ENCODE measurements around the gene PBX1.

PBX1 gene

DNA sequence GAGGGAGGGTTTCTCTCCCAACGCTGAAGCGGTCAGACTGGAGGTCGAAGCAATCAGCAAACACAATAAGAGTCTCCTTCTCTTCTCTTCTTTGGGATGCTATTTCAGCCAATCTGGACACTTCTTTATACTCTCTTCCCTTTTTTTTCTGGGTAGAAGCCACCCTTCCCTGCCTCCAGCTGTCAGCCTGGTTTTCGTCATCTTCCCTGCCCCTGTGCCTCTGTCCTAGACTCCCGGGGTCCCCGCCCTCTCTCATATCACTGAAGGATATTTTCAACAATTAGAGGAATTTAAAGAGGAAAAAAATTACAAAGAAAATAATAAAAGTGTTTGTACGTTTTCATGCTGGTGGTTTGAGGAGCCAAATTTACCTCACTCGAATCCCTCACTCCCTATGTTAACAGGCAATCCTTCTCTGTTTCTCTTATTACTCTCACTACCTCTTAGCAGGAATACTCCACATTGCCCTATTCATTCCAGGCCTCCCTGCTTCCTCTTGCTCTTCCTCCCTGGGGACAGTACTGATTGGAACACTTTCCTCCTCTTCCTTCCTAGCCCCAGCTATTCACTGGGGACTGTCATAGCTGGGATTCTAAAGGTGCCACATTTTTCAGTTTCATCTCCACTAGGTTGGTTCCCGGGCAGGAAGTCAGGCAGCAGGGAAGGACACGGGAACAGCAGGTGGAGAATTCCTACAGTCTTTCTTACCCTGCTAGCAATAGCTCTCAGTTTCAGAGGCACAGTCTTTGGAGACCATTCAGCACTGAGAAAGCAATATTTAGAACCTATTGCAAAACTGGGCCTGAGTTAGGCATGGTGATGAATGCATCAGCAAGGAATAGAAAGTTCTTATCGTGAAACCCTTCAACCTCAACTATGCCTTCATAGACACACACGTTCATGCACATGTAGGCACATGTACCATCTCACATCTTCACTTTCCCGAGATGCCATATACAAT lies 288.0 kb downstream of the PBX1 start:
- Histone ChIP-seq H3K4me3 (ENCODE audit: low read depth, low read length) (no peak overlapping the region), H3K36me3 (ENCODE audit: control insufficient read depth in 2 of 2, insufficient read depth in 1 of 2, low read length in 2 of 2) (peaks cover 0 to 18% of the 10 kb centered on the region in 2 experiments; a peak in 1 of 3 replicates), H3K9me3 (ENCODE audit: control insufficient read depth, insufficient read depth, low read depth, low read length) (no peaks in the 10 kb centered on the region), H3K27ac (ENCODE audit: extremely low read depth, low read depth, low read length) (no peak overlapping the region), H3K4me1 (ENCODE audit: control insufficient read depth, insufficient read depth, low read length) (no peaks in the 10 kb centered on the region)
- TF ChIP-seq ZNF621 (tag by site-specific recombination; IDR thresholded peaks at IDR 0.05), result no peak
- no peak for TF ChIP-seq ZNF354C (tag by site-specific recombination; IDR thresholded peaks at IDR 0.05; ENCODE audit: borderline replicate concordance, low read depth)
- TF ChIP-seq ZNF311 (tag by site-specific recombination; IDR thresholded peaks at IDR 0.05; ENCODE audit: borderline replicate concordance), result no peak
- TF ChIP-seq ZBTB1 (tag by site-specific recombination; IDR thresholded peaks at IDR 0.05), result no peak
- TF ChIP-seq, protein P1, sequence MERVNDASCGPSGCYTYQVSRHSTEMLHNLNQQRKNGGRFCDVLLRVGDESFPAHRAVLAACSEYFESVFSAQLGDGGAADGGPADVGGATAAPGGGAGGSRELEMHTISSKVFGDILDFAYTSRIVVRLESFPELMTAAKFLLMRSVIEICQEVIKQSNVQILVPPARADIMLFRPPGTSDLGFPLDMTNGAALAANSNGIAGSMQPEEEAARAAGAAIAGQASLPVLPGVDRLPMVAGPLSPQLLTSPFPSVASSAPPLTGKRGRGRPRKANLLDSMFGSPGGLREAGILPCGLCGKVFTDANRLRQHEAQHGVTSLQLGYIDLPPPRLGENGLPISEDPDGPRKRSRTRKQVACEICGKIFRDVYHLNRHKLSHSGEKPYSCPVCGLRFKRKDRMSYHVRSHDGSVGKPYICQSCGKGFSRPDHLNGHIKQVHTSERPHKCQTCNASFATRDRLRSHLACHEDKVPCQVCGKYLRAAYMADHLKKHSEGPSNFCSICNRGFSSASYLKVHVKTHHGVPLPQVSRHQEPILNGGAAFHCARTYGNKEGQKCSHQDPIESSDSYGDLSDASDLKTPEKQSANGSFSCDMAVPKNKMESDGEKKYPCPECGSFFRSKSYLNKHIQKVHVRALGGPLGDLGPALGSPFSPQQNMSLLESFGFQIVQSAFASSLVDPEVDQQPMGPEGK (tag by site-specific recombination; IDR thresholded peaks at IDR 0.05), result no peak
- no peak for TF ChIP-seq ZNF292 (tag by site-specific recombination; IDR thresholded peaks at IDR 0.05; ENCODE audit: borderline replicate concordance, low read depth)
- TF ChIP-seq ZNF76 (tag by site-specific recombination; IDR thresholded peaks at IDR 0.05; ENCODE audit: borderline replicate concordance, low read depth), result no peak
- no peak for TF ChIP-seq ZNF114 (tag by site-specific recombination; IDR thresholded peaks at IDR 0.05)
- no peak for TF ChIP-seq ZNF174 (tag by site-specific recombination; IDR thresholded peaks at IDR 0.05)
- TF ChIP-seq ZNF155 (tag by site-specific recombination; IDR thresholded peaks at IDR 0.05), result no peak
- no peak for TF ChIP-seq KLF1 (tag by site-specific recombination; IDR thresholded peaks at IDR 0.05)
- no peak for TF ChIP-seq ZSCAN30 (tag by site-specific recombination; IDR thresholded peaks at IDR 0.05)
- POLR2A ChIA-PET, result no interaction called here
- CTCF ChIA-PET, result no interaction called here

DNA sequence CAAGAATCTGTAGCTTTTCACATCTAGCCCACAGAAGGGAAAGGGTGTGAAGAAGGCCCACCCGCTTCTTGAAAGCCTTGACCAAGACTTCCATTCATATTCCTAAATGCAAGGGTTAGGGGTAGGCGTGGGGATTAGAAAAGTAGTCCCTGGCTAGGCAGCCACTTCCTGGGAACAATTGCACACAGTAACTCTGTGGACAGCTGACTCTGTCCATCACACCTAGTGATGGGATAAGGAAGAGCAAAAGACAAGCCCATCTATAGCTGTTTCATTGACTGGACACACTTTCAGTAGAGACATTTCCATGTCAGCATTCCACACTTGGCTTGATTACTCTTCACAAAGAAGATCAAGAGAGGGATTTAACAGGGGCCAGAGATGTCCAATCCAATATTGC lies 294.2 kb downstream of the PBX1 start:
- TF ChIP-seq, protein P2, sequence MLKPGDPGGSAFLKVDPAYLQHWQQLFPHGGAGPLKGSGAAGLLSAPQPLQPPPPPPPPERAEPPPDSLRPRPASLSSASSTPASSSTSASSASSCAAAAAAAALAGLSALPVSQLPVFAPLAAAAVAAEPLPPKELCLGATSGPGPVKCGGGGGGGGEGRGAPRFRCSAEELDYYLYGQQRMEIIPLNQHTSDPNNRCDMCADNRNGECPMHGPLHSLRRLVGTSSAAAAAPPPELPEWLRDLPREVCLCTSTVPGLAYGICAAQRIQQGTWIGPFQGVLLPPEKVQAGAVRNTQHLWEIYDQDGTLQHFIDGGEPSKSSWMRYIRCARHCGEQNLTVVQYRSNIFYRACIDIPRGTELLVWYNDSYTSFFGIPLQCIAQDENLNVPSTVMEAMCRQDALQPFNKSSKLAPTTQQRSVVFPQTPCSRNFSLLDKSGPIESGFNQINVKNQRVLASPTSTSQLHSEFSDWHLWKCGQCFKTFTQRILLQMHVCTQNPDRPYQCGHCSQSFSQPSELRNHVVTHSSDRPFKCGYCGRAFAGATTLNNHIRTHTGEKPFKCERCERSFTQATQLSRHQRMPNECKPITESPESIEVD (tag by site-specific recombination; IDR thresholded peaks at IDR 0.05), result no peak
- TF ChIP-seq ZNF585B (tag by site-specific recombination; IDR thresholded peaks at IDR 0.05) (no peak), ZNF311 (tag by site-specific recombination; IDR thresholded peaks at IDR 0.05; ENCODE audit: borderline replicate concordance) (no peak), ZNF184 (tag by site-specific recombination; IDR thresholded peaks at IDR 0.05) (no peak), ZNF2 (tag by site-specific recombination; IDR thresholded peaks at IDR 0.05) (no peak), ZNF510 (tag by site-specific recombination; IDR thresholded peaks at IDR 0.05; ENCODE audit: insufficient replicate concordance) (no peak), ZNF24 (tag by site-specific recombination; IDR thresholded peaks at IDR 0.05) (no peak), KLF10 (tag by site-specific recombination; IDR thresholded peaks at IDR 0.05) (no peak), GFI1B (tag by site-specific recombination; IDR thresholded peaks at IDR 0.05) (no peak), ZNF423 (tag by site-specific recombination; IDR thresholded peaks at IDR 0.05) (no peak), ZNF133 (tag by site-specific recombination; IDR thresholded peaks at IDR 0.05) (no peak)
- peaks cover 0 to 5% of the 10 kb centered on the region in 2 experiments; a peak in 1 of 3 replicates for H3K36me3 ChIP-seq (ENCODE audit: control insufficient read depth in 2 of 2, insufficient read depth in 1 of 2, low read length in 2 of 2)
- no peaks in the 10 kb centered on the region for H3K9me3 ChIP-seq (ENCODE audit: control insufficient read depth, insufficient read depth, low read depth, low read length)
- H3K4me3 ChIP-seq (ENCODE audit: low read depth, low read length), result no peak overlapping the region
- H3K4me1 ChIP-seq (ENCODE audit: control insufficient read depth, insufficient read depth, low read length), result no peaks in the 10 kb centered on the region
- ChIA-PET POLR2A (no interaction called here), CTCF (interaction anchor here (0.7 kb wide), 1 partner anchor 34 kb away, joined by 3 read pairs; no protein-coding TSS in a partner anchor)
- no peak overlapping the region for H3K27ac ChIP-seq (ENCODE audit: extremely low read depth, low read depth, low read length)
